MM.1S (cell line): ENCODE results near the gene ARFGEF2.

Experiments used
- DNase-seq: peaks from one replicate; pipeline ENCODE4 v3.0.0-alpha.2; 2015
- H2AFZ ChIP-seq: fragments of 300-600 bp; sonication (generic); 2 replicates; pipeline ENCODE4 v1.6.0; 2016; ENCODE audit warnings: antibody characterized with exemption, low read length
- H3F3A ChIP-seq: fragments of 300-600 bp; sonication (generic); 2 replicates; pipeline ENCODE4 v1.6.1; 2016; ENCODE audit warnings: mild to moderate bottlenecking, antibody characterized with exemption, low read length, moderate library complexity, mixed read lengths; ENCODE audit not compliant: insufficient read depth
- H3K27ac ChIP-seq: fragments of 300-600 bp; sonication (generic); 2 replicates; pipeline ENCODE4 v1.5.1; 2016; ENCODE audit warnings: mild to moderate bottlenecking, low read length
- H3K27me3 ChIP-seq: fragments of 300-600 bp; sonication (generic); replicated peaks from 2 replicates; pipeline ENCODE4 v1.6.0; 2016; ENCODE audit warnings: low read length; ENCODE audit not compliant: insufficient read depth
- H3K36me3 ChIP-seq: fragments of 300-600 bp; sonication (generic); replicated peaks from 2 replicates; pipeline ENCODE4 v1.6.1; 2016; ENCODE audit warnings: mild to moderate bottlenecking, low read length, mixed read lengths; ENCODE audit not compliant: insufficient read depth
- H3K4me1 ChIP-seq: fragments of 300-600 bp; sonication (generic); 2 replicates; pipeline ENCODE4 v1.6.1; 2016; ENCODE audit warnings: low read length, mixed read lengths
- H3K4me2 ChIP-seq: fragments of 300-600 bp; sonication (generic); 2 replicates; pipeline ENCODE4 v1.6.0; 2016; ENCODE audit warnings: low read depth, low read length
- H3K4me3 ChIP-seq: fragments of 300-600 bp; sonication (generic); 2 replicates; pipeline ENCODE4 v1.5.1; 2016; ENCODE audit warnings: low read length, mixed read lengths
- H3K79me2 ChIP-seq: fragments of 300-600 bp; sonication (generic); 2 replicates; pipeline ENCODE4 v1.6.1; 2016; ENCODE audit warnings: mixed run types, low read length, mixed read lengths
- H3K9ac ChIP-seq: fragments of 300-600 bp; sonication (generic); 2 replicates; pipeline ENCODE4 v1.6.1; 2016; ENCODE audit warnings: low read length, mixed read lengths
- H3K9me2 ChIP-seq: fragments of 300-600 bp; sonication (generic); replicated peaks from 2 replicates; pipeline ENCODE4 v1.6.1; 2016; ENCODE audit warnings: mild to moderate bottlenecking, low read length, mixed read lengths; ENCODE audit not compliant: insufficient read depth
- H3K9me3 ChIP-seq: fragments of 300-600 bp; sonication (generic); replicated peaks from 2 replicates; pipeline ENCODE4 v1.6.1; 2016; ENCODE audit warnings: mild to moderate bottlenecking, low read length, mixed read lengths; ENCODE audit not compliant: insufficient read depth
- H4K20me1 ChIP-seq: fragments of 300-600 bp; sonication (generic); 2 replicates; pipeline ENCODE4 v1.6.1; 2016; ENCODE audit warnings: mild to moderate bottlenecking, low read length, moderate library complexity, mixed read lengths; ENCODE audit not compliant: insufficient read depth
- EZH2 ChIP-seq: fragments of 300-600 bp; sonication (generic); optimal IDR thresholded peaks from 2 replicates; pipeline ENCODE3; 2017; ENCODE audit warnings: low read depth, mild to moderate bottlenecking, antibody characterized with exemption, low read length, mixed read lengths
- EZH2phosphoT487 ChIP-seq: fragments of 300-600 bp; sonication (generic); IDR thresholded peaks from 2 replicates; pipeline ENCODE4 v1.6.1; 2018; ENCODE audit warnings: antibody characterized with exemption, low read length
- TF ChIP-seq, protein P1 (sequence below): fragments of 300-600 bp; sonication (generic); IDR thresholded peaks from 2 replicates; pipeline ENCODE4 v1.5.1; 2016; ENCODE audit warnings: antibody characterized with exemption, low read length, mixed read lengths

The ARFGEF2 gene

DNA sequence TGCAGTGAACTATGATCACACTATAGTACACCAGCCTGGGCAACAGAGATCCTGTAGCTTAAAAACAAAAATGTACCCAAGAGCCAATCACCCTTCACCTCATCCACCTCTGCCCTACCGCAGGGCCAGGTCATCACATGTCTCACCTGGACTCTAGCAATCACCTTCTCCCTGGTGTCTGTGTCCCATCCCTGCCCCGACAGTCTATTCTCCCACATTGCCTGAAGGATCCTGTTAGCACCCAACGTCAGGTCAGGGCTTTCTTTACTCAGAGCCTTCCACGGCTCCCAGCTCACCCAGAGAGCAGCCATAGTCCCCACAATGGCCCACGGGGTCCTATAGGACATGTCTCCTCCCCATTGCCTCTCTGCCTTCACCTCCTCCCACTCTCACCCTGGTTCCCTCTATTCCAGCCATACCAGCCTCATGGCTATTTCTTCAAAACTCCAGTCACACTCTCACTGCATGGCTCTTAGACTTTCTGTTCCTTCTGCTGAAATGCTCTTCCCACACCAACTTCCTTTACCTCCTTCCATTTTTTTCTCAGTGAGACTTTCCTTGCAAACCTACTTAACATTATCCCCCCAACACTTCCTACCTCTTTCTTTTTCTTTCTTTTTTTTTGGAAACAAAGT lies 22.5 kb upstream of the ARFGEF2 start:
- H3K9me2 ChIP-seq, result no peaks in the 10 kb centered on the region
- DNase-seq, result no peak
- H2AFZ ChIP-seq, result no peak overlapping the region
- no peak overlapping the region for H3K27ac ChIP-seq
- H3K4me3 ChIP-seq, result no peak overlapping the region
- no peak overlapping the region for H3K4me2 ChIP-seq
- no peak overlapping the region for H3K9ac ChIP-seq
- H3K27me3 ChIP-seq, result no peaks in the 10 kb centered on the region
- no peaks in the 10 kb centered on the region for H3K9me3 ChIP-seq
- no peaks in the 10 kb centered on the region for H3K4me1 ChIP-seq
- TF ChIP-seq EZH2phosphoT487, result no peak
- no peak for TF ChIP-seq EZH2
- H4K20me1 ChIP-seq, result no peaks in the 10 kb centered on the region
- H3K79me2 ChIP-seq, result no peaks in the 10 kb centered on the region
- no peaks in the 10 kb centered on the region for H3F3A ChIP-seq
- H3K36me3 ChIP-seq, result no peaks in the 10 kb centered on the region

GRCh38 chr20:48899881-48900280 lies 21.6 kb upstream of the ARFGEF2 start:
- Histone ChIP-seq H3K4me2 (no peak overlapping the region), H3K4me3 (no peak overlapping the region), H3K79me2 (no peaks in the 10 kb centered on the region), H3K36me3 (no peaks in the 10 kb centered on the region), H3K4me1 (peaks cover 3% of the 10 kb centered on the region; the same call in 1 of the 2 replicates), H3F3A (no peaks in the 10 kb centered on the region), H3K9ac (no peak overlapping the region), H3K27ac (no peak overlapping the region), H3K9me2 (no peaks in the 10 kb centered on the region), H2AFZ (no peak overlapping the region), H3K9me3 (no peaks in the 10 kb centered on the region), H3K27me3 (no peaks in the 10 kb centered on the region), H4K20me1 (no peaks in the 10 kb centered on the region)
- DNase-seq, result no peak
- TF ChIP-seq, protein P1, sequence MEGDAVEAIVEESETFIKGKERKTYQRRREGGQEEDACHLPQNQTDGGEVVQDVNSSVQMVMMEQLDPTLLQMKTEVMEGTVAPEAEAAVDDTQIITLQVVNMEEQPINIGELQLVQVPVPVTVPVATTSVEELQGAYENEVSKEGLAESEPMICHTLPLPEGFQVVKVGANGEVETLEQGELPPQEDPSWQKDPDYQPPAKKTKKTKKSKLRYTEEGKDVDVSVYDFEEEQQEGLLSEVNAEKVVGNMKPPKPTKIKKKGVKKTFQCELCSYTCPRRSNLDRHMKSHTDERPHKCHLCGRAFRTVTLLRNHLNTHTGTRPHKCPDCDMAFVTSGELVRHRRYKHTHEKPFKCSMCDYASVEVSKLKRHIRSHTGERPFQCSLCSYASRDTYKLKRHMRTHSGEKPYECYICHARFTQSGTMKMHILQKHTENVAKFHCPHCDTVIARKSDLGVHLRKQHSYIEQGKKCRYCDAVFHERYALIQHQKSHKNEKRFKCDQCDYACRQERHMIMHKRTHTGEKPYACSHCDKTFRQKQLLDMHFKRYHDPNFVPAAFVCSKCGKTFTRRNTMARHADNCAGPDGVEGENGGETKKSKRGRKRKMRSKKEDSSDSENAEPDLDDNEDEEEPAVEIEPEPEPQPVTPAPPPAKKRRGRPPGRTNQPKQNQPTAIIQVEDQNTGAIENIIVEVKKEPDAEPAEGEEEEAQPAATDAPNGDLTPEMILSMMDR, result no peak
- TF ChIP-seq EZH2phosphoT487 (no peak), EZH2 (no peak)

DNA sequence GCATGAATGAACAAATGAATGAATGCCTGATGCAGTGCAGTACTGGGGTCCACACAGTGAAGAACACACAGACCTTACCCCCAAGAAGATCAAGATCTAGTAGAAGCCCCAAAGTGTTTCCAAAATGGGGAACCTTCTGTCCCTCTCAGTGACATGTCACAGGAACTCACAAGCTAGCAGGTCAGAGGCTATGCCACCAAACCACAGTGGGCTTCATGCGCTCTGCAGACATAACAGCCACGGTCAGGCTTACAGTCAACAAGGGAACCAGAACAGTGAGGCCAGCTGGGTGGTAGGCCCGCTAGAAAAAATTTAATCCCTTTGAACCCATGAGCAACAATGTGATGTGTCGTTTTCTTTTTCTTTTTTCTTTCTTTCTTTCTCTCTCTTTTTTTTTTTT lies 20.2 kb upstream of the ARFGEF2 start:
- no peaks in the 10 kb centered on the region for H3K9me2 ChIP-seq
- no peak for TF ChIP-seq EZH2
- TF ChIP-seq EZH2phosphoT487, result no peak
- TF ChIP-seq, protein P1, result no peak
- no peak for DNase-seq
- H2AFZ ChIP-seq, result no peak overlapping the region
- no peak overlapping the region for H3K9ac ChIP-seq
- peaks cover 3% of the 10 kb centered on the region; the same call in 1 of the 2 replicates for H3K4me1 ChIP-seq
- H3K4me3 ChIP-seq, result no peak overlapping the region
- H3K79me2 ChIP-seq, result no peaks in the 10 kb centered on the region
- H4K20me1 ChIP-seq, result no peaks in the 10 kb centered on the region
- no peaks in the 10 kb centered on the region for H3K27me3 ChIP-seq
- no peak overlapping the region for H3K4me2 ChIP-seq
- no peaks in the 10 kb centered on the region for H3F3A ChIP-seq
- no peaks in the 10 kb centered on the region for H3K36me3 ChIP-seq
- no peaks in the 10 kb centered on the region for H3K9me3 ChIP-seq
- no peak overlapping the region for H3K27ac ChIP-seq

DNA sequence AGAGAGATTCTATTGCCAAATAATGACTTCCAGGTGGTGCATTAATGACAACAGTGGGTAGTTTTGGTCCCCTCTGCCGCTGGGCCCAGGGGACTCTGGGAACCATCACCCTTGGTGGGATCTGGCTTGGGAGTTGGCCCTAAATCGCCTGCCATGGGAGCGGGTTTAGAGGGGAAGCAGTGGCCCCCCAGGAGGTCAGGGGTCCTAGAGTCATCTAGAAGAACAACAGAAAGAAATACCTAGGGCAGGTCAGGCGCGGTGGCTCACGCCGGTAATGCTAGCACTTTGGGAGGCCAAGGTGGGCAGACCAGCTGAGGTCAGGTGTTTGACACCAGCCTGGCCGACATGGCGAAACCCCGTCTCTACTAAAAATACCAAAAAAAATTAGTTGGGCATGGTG lies 17.8 kb upstream of the ARFGEF2 start:
- Histone ChIP-seq H3K4me1 (peaks cover 15% of the 10 kb centered on the region), H3K4me3 (no peak overlapping the region), H3K9ac (no peak overlapping the region), H3K9me2 (no peaks in the 10 kb centered on the region), H3K9me3 (no peaks in the 10 kb centered on the region), H3K27ac (no peak overlapping the region), H3K4me2 (no peak overlapping the region), H3K36me3 (no peaks in the 10 kb centered on the region), H2AFZ (no peak overlapping the region), H3F3A (no peaks in the 10 kb centered on the region), H3K27me3 (no peaks in the 10 kb centered on the region), H3K79me2 (no peaks in the 10 kb centered on the region), H4K20me1 (no peaks in the 10 kb centered on the region)
- DNase-seq, result no peak
- TF ChIP-seq, protein P1, result no peak
- no peak for TF ChIP-seq EZH2
- TF ChIP-seq EZH2phosphoT487, result no peak
